GM10248 (cell line): ENCODE results near the gene GMDS.

Experiments used
- CTCF ChIA-PET: fragments of 300-600 bp; sonication (Branson Sonifier 250); formaldehyde crosslinking; extraction: SDS; loops from one replicate; lab custom pipeline; 2021; ENCODE audit warnings: antibody characterized with exemption; lab: Yijun Ruan, JAX
- POLR2A ChIA-PET: fragments of 350-650 bp; sonication (Branson Sonifier 250); formaldehyde crosslinking; extraction: SDS; loops from one replicate; lab custom pipeline; 2020; ENCODE audit warnings: antibody characterized with exemption; lab: Yijun Ruan, JAX
- DNase-seq: peaks from one replicate; pipeline ENCODE4 v3.0.0; 2012; ENCODE audit errors: extremely low spot score
- CTCF ChIP-seq: IDR thresholded peaks from 2 replicates; pipeline ENCODE4 v1.5.1; 2012; ENCODE audit warnings: mild to moderate bottlenecking, low read depth; ENCODE audit errors: extremely low read depth, missing control alignments, control extremely low read depth

The GMDS gene

GRCh38 chr6:2073476-2073875 is 171.9 kb downstream of the GMDS start:
- DNase-seq: no peak
- TF ChIP-seq CTCF: no peak
- CTCF ChIA-PET: no interaction called here
- POLR2A ChIA-PET: no interaction called here

- CTCF ChIA-PET: no interaction called here
- no peak for DNase-seq
- TF ChIP-seq CTCF: no peak
- POLR2A ChIA-PET: no interaction called here
These were observed 173.0 kb downstream of the GMDS start for GRCh38 chr6:2072453-2072852.

- DNase-seq: no peak
- no peak for TF ChIP-seq CTCF
- ChIA-PET POLR2A (no interaction called here), CTCF (no interaction called here)
These were observed 181.9 kb downstream of the GMDS start for GRCh38 chr6:2063547-2063946.

- no peak for TF ChIP-seq CTCF
- ChIA-PET POLR2A (no interaction called here), CTCF (no interaction called here)
- DNase-seq: no peak
These were observed 183.5 kb downstream of the GMDS start for GRCh38 chr6:2061880-2062279.

- POLR2A ChIA-PET: interaction anchor here (0.6 kb wide), 1 partner anchor 216 kb away, joined by 3 read pairs; no protein-coding TSS in a partner anchor
- TF ChIP-seq CTCF: no peak
- no peak for DNase-seq
- CTCF ChIA-PET: no interaction called here
These were observed 189.5 kb downstream of the GMDS start for GRCh38 chr6:2055911-2056310.

- TF ChIP-seq CTCF: no peak
- ChIA-PET CTCF (no interaction called here), POLR2A (no interaction called here)
- DNase-seq: no peak
These were observed 190.3 kb downstream of the GMDS start for GRCh38 chr6:2055143-2055542.

GRCh38 chr6:2054516-2055067 is 190.8 kb downstream of the GMDS start:
- no peak for TF ChIP-seq CTCF
- DNase-seq: no peak
- ChIA-PET POLR2A (no interaction called here), CTCF (interaction anchor here (1.0 to 1.4 kb wide), 2 partner anchors 16 to 37 kb away, joined by 3 to 4 read pairs; no protein-coding TSS in a partner anchor)
